SJSA1 (cell line): ENCODE measurements around the gene CKAP2. TPM values are rescaled to one million over a fixed set of nuclear protein-coding genes. Genes with fewer than 3 reads are reported as not detected.

Experiments used
- DNase-seq, 2 experiments: peaks; one replicate each; pipeline ENCODE4 v3.0.0-alpha.2; 2015 to 2020; ENCODE audit warnings: low spot score in 2 of 2, low read depth in 1 of 2
- H3K27ac ChIP-seq: fragments of 250-450 bp; sonication (Bioruptor Pico); 2 replicates; pipeline ENCODE4 v1.5.1; 2020; ENCODE audit warnings: mild to moderate bottlenecking, moderate library complexity
- H3K27me3 ChIP-seq: fragments of 250-450 bp; sonication (Bioruptor Pico); replicated peaks from 2 replicates; pipeline ENCODE4 v1.5.1; 2020; ENCODE audit warnings: mild to moderate bottlenecking, moderate library complexity
- H3K36me3 ChIP-seq: fragments of 250-450 bp; sonication (Bioruptor Pico); 2 replicates; pipeline ENCODE4 v1.5.1; 2020; ENCODE audit warnings: mild to moderate bottlenecking
- H3K4me1 ChIP-seq: fragments of 250-450 bp; sonication (Bioruptor Pico); replicated peaks from 2 replicates; pipeline ENCODE4 v1.6.1; 2021; ENCODE audit warnings: mild to moderate bottlenecking
- H3K4me3 ChIP-seq: fragments of 250-450 bp; sonication (Bioruptor Pico); 2 replicates; pipeline ENCODE4 v1.5.1; 2020; ENCODE audit warnings: mild to moderate bottlenecking
- H3K9me3 ChIP-seq: fragments of 250-450 bp; sonication (Bioruptor Pico); replicated peaks from 2 replicates; pipeline ENCODE4 v1.5.1; 2020; ENCODE audit warnings: mild to moderate bottlenecking
- total RNA-seq: library from RNA; depleted of rRNA; stranded (reverse); fragments of >200 nt; shearing (Covaris generic); gene quantifications from 2 replicates; pipeline ENCODE4 v1.2.3, GENCODE V29; 2014

Gene CKAP2
- total RNA-seq, 1 experiment from 2014 or later: 77.7 TPM

DNA sequence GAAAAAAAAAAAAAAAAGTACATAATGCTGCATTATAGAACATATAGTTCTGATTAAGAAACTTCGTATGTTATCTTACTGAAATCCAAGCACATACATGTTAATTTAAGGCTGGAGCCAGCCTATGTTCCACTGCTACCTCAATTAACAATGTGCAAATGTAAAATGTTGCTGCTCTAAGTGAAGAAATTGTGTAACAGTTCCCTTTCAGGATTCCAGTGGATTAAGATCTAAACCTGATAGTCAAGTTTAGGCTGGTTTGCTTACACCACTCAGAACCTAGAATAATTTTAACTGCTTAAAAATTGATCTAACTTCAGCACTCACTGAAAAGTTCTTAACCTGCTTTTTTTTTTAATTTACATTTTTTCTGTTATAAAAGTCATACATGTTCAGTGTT, 9.0 kb upstream of the CKAP2 start:
- H3K4me1 ChIP-seq: peaks cover 6% of the 10 kb centered on the region; the same call in 1 of the 2 replicates
- no peak overlapping the region for H3K4me3 ChIP-seq
- no peak for DNase-seq
- no peak overlapping the region for H3K27ac ChIP-seq
- peaks cover 33% of the 10 kb centered on the region for H3K36me3 ChIP-seq
- no peaks in the 10 kb centered on the region for H3K27me3 ChIP-seq
- no peaks in the 10 kb centered on the region for H3K9me3 ChIP-seq

DNA sequence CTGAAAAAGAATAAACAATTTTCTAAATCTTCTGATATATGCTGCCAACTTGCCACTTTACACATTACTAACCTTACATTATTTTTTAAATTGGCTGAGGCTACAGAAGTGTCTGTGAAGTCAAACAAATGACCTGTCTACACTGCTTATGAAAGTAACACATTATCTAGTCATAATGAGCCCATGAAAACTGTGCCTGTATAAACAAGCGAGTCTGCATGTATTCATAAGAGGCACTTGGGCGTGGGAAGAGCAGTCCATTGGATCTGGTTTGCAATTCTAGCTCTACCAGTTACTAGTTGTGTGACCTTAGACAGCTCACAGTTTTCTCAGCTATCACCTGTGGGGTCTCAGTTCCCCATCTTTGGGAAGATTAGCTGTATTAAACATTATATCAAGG, 7.9 kb upstream of the CKAP2 start:
- Histone ChIP-seq H3K9me3 (no peaks in the 10 kb centered on the region), H3K36me3 (peaks cover 25% of the 10 kb centered on the region), H3K4me3 (no peak overlapping the region), H3K4me1 (peaks cover 6% of the 10 kb centered on the region; the same call in 1 of the 2 replicates), H3K27ac (no peak overlapping the region), H3K27me3 (no peaks in the 10 kb centered on the region)
- DNase-seq: no peak

DNA sequence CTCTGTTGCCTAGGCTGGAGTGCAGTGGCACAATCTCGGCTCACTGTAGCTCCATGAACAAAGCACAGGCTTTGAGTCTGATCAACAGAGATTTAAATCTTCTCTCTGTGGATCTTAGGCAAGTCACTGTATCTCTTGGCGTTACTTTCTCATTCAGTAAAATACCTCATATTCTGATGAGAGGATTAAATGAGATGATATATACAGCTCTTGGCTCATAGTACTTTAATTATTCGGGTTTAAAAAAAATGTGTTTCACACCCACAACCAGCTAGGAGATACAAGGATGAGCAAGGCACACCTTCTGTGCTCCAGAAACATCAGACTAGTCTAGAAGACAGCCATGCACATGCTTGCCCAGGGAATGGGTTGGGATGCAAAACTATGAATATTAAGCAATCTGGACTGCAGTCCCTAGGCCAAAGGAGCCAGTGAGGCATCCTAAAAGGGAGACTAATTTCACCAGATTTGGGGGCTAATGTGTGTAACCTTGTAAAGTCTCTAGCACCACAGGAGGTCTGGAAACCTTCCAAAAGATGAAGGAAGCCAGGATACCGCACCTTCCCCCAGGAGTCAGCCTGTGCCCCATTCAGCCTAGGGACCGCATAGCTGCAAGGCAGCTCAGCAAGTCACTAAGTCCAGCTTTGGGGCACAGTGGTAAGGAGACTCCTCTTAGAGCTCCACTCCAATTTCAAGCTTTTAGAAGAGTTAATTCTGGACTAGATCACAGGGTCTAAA, 7.3 kb upstream of the CKAP2 start:
- Histone ChIP-seq H3K4me3 (no peak overlapping the region), H3K27me3 (no peaks in the 10 kb centered on the region), H3K27ac (no peak overlapping the region), H3K4me1 (peaks cover 6% of the 10 kb centered on the region; the same call in 1 of the 2 replicates), H3K9me3 (no peaks in the 10 kb centered on the region), H3K36me3 (peaks cover 25% of the 10 kb centered on the region)
- DNase-seq: no peak

DNA sequence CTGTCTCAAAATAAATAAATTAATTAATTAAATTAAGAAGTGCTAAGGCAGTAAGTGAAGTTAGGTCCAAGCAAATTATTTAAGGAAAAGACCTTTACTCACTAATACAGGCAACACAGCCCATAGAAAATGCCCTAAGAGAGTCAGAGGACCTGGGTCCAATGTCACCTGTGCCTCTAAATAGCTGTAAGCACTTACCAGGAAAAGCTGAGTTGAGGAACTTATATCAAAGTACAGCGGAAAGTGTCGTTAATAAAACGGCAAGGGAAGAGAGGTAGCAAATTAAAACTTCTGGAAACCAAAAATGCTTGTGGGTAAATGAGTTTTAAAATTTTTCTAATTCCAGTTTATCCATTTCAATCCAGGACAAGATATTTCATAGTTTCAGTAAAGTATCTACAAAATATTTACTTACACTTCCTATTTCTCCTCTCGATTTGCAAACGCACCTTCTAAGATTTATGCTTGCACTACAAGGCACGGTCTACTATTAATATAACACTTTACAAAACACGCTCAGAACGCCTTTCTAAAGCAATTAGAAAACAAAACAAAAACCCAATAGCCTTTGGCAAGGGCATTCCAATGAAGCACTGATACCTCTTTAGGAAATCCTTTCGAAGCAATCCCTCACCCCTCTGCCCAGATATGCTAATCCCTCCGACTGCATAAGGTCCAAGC, 5.8 kb upstream of the CKAP2 start:
- DNase-seq: no peak
- H3K27ac ChIP-seq: peak overlapping the region; percentile 90
- H3K4me1 ChIP-seq: peaks cover 13% of the 10 kb centered on the region
- H3K36me3 ChIP-seq: peaks cover 25% of the 10 kb centered on the region
- H3K27me3 ChIP-seq: no peaks in the 10 kb centered on the region
- no peaks in the 10 kb centered on the region for H3K9me3 ChIP-seq
- peak overlapping the region; percentile 90 for H3K4me3 ChIP-seq

DNA sequence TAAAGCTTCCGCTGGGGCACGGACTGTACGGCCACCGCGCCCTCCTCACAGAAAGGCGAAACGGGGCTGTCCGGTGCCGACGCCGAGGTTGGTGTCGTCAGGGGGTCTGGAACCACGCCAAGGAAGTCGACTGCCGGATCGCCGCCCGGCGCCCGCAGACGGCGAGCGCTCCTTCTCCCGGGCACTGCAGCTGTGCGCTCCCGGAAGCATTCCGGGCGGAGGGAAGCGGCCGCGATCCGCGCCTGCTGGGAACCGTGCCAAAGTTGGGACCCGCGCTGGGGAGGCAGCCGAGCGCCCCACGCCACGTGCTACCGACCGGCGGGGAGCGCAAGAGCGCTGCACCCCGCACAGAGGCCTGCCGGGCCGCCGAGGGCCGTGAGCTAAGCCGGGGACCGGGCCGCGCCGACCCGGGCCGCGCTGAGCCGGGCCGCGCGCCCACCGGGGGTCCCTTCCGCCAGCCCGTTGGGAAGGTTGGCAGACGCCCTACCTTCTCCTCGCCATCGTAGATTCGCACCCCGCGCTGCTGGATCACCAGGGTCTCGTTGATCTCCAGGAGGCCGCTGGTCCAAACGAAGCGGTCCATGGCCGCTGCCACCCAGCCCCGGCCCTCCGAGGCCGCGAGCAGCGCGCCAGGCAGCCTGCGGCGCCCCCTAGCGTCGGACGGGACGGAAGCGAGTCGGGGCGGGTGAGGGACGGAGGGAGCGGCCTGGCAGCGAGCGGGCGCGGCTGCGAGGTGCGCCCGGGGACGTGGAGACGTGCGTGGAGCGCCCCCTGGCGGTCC, 5.1 kb upstream of the CKAP2 start, which contains the start of gene VPS36:
Gene VPS36 (minus strand): TSS at position 623 of the 781 bp plus-strand sequence. CDS start 40 bp downstream, at position 583.
- H3K9me3 ChIP-seq: no peaks in the 10 kb centered on the region
- DNase-seq: peak; percentile 91 to 94
- peaks cover 21% of the 10 kb centered on the region for H3K36me3 ChIP-seq
- peak within 1 kb of the TSS; percentile 90 for H3K27ac ChIP-seq
- H3K27me3 ChIP-seq: no peaks in the 10 kb centered on the region
- peak within 1 kb of the TSS; percentile 90 for H3K4me3 ChIP-seq
- H3K4me1 ChIP-seq: peaks cover 14% of the 10 kb centered on the region

DNA sequence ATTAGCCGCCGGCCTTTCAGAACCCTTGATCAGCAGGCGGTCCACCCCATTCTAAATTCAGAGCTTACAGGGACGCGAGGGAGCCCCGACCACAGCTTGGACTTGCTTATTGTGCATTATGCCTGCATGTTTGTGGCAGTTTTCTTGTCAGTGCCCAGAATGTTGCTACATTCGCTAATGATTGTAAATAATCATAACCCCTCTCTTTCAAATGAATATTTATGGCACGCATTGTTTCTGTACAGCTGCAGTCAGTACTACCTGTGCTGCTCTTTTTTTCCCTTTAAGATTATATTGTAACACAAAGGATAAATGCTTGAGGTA, 4.5 kb upstream of the CKAP2 start:
- Histone ChIP-seq H3K9me3 (no peaks in the 10 kb centered on the region), H3K27ac (no peak overlapping the region), H3K36me3 (peaks cover 25% of the 10 kb centered on the region), H3K4me1 (peaks cover 14% of the 10 kb centered on the region), H3K4me3 (peak overlapping the region; percentile 90), H3K27me3 (no peaks in the 10 kb centered on the region)
- no peak for DNase-seq

DNA sequence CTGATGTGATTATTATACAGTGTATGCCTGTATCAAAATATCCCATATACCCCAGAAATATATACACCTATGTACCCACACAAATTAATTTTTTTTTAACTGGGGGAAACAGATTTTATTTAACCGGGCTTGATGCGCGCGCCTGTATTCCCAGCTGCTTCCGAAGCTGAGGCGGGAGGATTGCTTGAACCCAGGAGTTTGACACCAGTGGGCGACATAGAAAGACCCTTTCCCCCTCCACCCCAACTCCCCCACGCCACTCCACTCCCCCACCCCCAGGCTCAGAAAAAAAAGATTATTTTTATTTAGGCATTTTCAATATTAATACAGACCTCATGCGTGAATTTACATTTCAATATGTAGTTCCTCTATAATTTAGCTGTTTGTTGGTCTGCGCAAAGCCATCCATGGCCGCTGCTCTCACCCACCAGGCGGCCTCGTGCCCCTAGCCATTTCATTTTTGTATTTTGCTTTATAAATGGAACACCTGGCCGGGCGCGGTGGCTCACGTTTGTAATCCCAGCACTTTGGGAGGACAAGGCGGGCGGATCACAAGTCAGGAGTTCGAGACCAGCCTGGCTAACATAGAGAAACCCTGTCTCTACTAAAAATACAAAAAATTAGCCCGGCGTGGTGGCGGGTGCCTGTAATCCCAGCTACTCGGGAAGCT, 4.0 kb upstream of the CKAP2 start:
- Histone ChIP-seq H3K4me1 (peaks cover 14% of the 10 kb centered on the region), H3K4me3 (no peak overlapping the region), H3K27me3 (no peaks in the 10 kb centered on the region), H3K36me3 (peaks cover 28% of the 10 kb centered on the region), H3K9me3 (no peaks in the 10 kb centered on the region), H3K27ac (no peak overlapping the region)
- no peak for DNase-seq

DNA sequence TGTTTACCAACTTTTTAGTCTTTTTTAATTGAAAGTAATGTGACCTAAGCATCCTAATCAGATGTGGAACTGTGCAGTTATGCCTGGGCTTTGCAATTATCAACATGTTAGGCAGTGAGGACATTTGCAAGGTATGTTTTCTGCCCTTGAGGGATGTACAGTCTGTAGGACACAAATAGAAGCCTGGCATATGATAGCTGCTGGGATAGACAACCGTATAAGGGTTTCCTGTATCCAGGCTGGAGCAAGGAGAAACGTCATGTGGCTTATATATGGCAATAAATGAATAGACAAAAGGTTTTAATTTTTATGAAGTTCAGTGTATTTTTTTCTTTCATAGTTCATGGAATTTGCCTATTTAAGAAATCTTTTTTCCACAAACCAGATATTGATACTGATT, 2.8 kb upstream of the CKAP2 start:
- Histone ChIP-seq H3K4me1 (peaks cover 24% of the 10 kb centered on the region), H3K36me3 (peaks cover 40% of the 10 kb centered on the region), H3K9me3 (no peaks in the 10 kb centered on the region), H3K27ac (no peak overlapping the region), H3K27me3 (no peaks in the 10 kb centered on the region), H3K4me3 (no peak overlapping the region)
- no peak for DNase-seq

DNA sequence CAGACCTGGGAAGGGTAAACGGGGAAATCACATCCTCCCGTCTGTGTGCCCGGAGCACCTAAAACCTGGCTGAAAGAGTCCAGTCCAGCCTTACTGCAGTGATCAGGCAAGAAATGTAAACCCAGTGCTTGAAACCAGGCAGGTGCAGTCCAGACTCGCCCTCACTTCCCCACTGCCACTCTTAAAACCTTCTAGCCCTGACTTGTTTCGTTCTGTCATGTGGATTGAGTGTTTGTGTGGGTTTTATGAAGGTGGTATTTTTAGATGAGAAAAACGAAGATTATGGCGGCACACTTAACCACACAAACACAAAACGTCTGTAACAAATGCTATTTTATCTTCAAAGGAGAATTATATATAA, 839 bp upstream of the CKAP2 start:
- DNase-seq: no peak
- H3K4me1 ChIP-seq: peaks cover 25% of the 10 kb centered on the region
- H3K4me3 ChIP-seq: peak overlapping the region; percentile 74
- H3K27ac ChIP-seq: peak overlapping the region; percentile 84
- no peaks in the 10 kb centered on the region for H3K9me3 ChIP-seq
- peaks cover 46% of the 10 kb centered on the region for H3K36me3 ChIP-seq
- H3K27me3 ChIP-seq: no peaks in the 10 kb centered on the region

DNA sequence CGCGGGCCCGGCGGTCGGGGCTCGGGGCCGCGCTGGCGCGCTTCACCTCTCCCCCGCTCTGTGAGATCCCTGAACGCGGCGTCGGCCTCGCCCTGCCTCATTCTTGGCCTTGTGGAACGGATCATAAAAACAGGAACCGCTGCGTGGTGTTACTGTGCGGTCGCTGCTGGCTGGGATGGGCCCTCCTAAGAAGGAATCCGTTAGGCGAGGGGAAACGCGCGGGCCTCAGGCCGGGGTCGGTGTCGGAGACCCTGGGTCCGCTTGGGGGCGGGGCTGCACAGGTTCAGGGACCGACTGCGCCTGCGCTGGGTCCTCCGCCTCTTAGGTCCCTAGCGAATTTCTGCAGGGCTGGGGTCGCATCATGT, 381 bp downstream of the CKAP2 start:
- Histone ChIP-seq H3K4me3 (peak overlapping the region; percentile 74), H3K27me3 (no peaks in the 10 kb centered on the region), H3K9me3 (no peaks in the 10 kb centered on the region), H3K27ac (peak overlapping the region; percentile 84), H3K4me1 (peaks cover 32% of the 10 kb centered on the region), H3K36me3 (peaks cover 46% of the 10 kb centered on the region)
- DNase-seq: peak; percentile 73 to 82

DNA sequence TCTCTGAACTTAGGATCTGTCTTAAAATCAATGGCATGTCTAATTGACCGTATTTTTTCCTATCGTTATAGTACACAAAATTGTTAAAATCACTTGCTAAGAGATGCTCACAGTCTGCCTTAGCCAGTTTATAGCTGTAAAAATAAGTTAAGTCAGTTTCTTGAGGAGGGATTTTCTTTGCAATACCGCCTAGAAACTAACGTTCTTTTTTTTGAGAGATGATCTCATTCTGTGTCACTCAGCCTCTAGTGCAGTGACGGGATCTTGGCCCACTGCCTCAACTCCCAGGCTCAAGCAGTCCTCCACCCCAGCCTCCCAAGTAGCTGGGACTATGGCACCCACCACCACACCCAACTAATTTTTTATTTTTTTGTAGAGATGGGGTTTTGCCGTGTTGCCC, 4.4 kb downstream of the CKAP2 start:
- Histone ChIP-seq H3K36me3 (peaks cover 85% of the 10 kb centered on the region), H3K27ac (peak overlapping the region; percentile 46), H3K4me3 (no peak overlapping the region), H3K9me3 (no peaks in the 10 kb centered on the region), H3K27me3 (no peaks in the 10 kb centered on the region), H3K4me1 (peaks cover 22% of the 10 kb centered on the region)
- DNase-seq: peak; percentile 43 to 58

DNA sequence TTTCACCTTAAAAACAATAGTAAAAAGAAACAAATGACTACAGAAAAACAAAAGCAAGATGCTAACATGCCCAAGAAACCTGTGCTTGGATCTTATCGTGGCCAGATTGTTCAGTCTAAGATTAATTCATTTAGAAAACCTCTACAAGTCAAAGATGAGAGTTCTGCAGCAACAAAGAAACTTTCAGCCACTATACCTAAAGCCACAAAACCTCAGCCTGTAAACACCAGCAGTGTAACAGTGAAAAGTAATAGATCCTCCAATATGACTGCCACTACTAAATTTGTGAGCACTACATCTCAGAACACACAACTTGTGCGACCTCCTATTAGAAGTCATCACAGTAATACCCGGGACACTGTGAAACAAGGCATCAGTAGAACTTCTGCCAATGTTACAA, 6.0 kb downstream of the CKAP2 start:
- no peak for DNase-seq

DNA sequence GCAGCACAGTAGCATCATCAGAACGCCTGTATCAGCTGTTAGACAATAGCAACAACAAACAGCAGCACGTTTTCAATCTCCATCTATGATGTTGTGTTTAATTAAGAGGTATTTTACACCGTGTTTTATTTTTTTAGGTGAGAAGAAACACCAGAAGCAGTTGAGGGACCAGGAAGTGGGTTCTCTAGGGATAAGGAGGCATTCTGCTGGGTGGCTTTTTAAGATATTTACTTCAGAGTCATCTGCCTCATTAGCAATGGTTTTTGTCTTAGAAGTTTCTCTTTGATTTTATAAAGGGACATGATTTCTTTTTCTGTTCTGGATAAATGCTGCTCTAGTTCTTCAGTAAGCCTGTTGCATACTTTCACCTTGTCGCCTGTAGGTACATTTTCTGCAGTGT, 8.2 kb downstream of the CKAP2 start:
- no peaks in the 10 kb centered on the region for H3K27me3 ChIP-seq
- DNase-seq: no peak
- H3K36me3 ChIP-seq: peaks cover 89% of the 10 kb centered on the region
- H3K4me1 ChIP-seq: peaks cover 12% of the 10 kb centered on the region
- H3K4me3 ChIP-seq: no peak overlapping the region
- H3K27ac ChIP-seq: no peak overlapping the region
- H3K9me3 ChIP-seq: no peaks in the 10 kb centered on the region

More for the DNA sequence above, 6.0 kb downstream of the CKAP2 start:
- H3K4me3 ChIP-seq: no peak overlapping the region
- H3K4me1 ChIP-seq: peaks cover 22% of the 10 kb centered on the region
- no peaks in the 10 kb centered on the region for H3K27me3 ChIP-seq
- H3K9me3 ChIP-seq: no peaks in the 10 kb centered on the region
- H3K27ac ChIP-seq: no peak overlapping the region
- H3K36me3 ChIP-seq: peaks cover 93% of the 10 kb centered on the region
